HG02885 (cell line): Measurements from ENCODE around the gene PRKCA.
A peak's percentile ranks its signal among the peaks of the same experiment; 100 is the strongest.
"Not testable (repeated sequence)": the region's sequence is repeated elsewhere in the genome, so short reads cannot be mapped to it uniquely, and the experiment has no call there.

Experiments
- ATAC-seq: cut with Tn5 transposase; IDR thresholded peaks from one replicate; pipeline ENCODE4 v1.9.1; 2021; ENCODE audit warnings: mild to moderate bottlenecking; ENCODE audit not compliant: unreplicated experiment, poor library complexity

PRKCA gene

GRCh38 chr17:66714046-66715023 lies 411.9 kb downstream of the PRKCA start:
- ATAC-seq = no peak

GRCh38 chr17:66715076-66715675 lies 412.8 kb downstream of the PRKCA start:
- ATAC-seq = no peak

DNA sequence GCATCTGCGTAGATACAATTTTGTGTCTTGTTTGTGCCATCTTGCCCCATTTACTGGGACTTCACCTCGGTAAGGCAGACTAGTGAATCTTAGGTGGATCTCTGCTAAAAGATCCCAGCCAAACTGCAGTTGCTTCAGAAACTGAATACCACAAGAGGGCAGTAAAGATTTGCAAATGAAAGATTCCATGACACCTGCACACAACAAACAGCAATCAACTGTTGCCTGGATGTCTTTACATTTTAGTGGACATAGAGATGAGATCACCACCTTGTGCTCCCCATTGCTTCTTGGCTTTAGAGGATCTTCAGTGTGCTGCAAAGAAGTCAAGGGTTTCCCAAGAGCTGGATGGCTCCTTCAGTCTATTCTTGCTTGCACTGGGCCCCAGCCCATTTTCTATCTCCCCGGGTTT lies 413.3 kb downstream of the PRKCA start:
- no peak for ATAC-seq

DNA sequence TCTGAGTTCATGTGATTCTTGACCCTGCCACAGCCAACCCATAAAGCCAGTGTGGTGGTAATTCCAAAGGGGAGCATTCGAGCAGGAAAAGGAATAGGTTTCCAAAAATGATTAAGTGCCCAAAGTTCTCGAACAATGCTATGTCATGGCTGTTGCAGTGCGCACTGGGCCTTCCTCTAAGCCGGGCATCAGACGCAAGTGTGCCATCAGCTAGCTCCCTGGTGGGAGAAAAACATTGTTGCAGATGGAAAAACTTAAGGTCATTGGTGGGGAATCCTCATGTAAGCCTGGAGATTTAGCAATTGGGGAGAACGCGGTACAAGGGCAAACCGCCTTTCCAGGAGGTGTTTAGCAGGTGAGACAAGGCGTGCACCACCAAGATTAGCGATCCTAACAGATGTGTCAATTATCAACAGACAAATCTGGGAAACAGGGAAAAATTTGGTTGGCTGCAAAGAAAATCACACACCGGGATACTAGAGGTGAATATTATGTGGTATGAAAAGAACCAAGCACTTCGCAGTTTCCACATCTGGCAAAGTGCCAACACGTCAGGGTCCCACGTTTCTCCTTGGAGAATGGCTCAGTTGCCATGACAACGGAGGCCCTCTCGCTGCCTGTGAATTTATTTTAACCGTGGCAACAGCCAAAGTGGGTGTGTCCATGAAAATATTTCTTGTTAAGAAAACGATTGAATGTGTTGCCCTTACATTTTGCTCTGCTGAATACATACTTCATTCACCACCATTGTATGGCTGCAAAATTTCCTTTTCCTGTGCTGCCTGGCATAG lies 414.0 kb downstream of the PRKCA start:
- ATAC-seq = no peak

DNA sequence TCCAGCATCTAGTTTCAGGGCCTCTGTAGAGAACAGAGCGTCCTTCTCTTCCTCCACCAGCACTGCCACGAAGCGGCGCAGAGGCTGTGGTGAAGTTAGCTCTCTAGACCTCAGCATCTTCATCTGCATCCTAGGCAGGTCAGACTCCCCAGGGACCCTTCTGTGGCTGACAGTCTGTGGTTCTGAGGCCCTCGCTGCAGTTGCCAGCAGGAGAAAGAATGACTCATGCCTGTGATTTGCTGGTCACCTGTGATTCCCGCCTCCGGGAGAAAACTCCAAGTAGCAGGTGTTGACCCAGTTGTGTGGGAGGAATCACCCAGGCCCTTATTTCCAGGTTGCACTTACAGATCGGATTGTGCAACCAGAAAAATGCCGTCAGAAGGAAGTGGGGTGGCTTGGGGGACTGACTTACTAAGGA lies 415.2 kb downstream of the PRKCA start:
- peak; percentile 72 for ATAC-seq

DNA sequence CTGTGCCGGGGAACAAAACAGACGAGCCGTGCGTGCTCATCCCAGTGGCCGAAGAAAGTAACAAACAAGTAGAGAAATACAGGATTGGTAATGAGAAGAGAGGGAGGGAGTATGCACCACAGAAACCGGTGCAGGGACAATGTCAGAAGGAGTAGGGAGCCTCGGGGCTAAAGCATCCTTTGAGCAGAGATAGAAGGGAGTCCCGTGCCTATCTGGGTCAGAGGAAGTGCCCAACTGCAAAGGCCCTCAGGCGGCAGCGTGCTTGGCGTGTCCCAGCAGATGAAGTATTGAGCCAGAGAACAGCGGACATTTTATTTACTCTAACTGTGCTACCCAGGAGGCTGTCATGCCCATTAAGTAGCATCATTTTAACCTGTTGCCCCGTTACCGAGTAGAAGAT lies 417.6 kb downstream of the PRKCA start:
- no peak for ATAC-seq

DNA sequence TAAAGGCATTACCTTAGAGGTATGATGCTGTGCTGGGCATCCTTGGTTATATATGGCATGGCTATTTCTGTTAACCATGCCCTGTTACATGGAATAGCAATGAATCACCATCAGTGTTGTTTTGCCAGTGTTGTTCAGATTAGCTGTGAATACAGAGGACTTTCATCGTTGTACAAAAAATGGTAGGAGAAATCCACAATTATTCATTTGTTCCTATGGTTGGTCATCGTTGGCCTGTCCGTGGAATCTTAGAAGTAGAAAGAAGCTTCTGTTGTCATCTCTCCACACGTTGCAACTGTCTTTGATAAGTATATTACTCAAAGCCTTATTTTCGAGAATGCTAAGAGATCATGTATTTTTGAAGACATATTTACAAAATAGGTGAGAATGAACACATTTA lies 418.2 kb downstream of the PRKCA start:
- no peak for ATAC-seq

DNA sequence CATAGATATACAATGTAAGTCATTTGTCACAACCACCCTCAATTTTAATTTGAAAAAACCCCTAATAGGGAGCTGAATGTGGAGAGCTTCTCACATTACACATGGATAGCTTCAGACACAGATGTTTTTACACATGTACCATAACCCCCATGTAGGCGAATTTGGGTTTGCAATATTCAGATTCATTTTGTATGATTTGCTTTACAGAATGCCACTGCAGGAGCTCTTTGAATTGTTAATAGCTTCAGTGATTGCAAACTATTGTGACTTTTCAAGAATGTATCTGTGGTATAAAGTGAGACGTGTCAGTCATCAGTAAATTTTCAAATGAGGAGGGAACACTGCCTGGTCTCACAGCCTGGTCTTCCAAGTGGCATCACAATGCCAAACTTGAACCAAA lies 419.9 kb downstream of the PRKCA start:
- ATAC-seq = no peak

GRCh38 chr17:66724581-66725341 lies 422.3 kb downstream of the PRKCA start:
- no peak for ATAC-seq

- ATAC-seq = not testable (repeated sequence)
Observed at GRCh38 chr17:66725438-66725837, 423.0 kb downstream of the PRKCA start.

GRCh38 chr17:66725956-66726355 lies 423.5 kb downstream of the PRKCA start:
- ATAC-seq = no peak

GRCh38 chr17:66726371-66726770 lies 424.0 kb downstream of the PRKCA start:
- ATAC-seq = no peak

DNA sequence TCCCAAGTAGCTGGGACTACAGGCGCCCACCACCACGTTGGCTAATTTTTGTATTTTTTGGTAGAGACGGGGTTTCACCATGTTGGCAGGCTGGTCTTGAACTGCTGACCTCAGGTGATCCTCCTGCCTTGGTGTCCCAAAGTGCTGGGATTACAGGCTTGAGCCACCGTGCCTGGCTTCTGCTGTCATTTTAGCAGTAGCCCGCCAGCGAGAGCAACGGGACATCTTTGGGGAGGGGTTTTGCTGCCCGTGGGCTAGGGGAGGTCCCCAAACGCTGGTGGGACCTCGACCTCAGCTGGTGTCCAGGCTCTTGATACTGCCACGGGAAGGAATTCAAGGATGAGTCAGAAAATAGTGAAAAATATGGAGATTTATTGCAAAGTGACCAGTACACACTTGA lies 424.4 kb downstream of the PRKCA start:
- ATAC-seq = no peak

DNA sequence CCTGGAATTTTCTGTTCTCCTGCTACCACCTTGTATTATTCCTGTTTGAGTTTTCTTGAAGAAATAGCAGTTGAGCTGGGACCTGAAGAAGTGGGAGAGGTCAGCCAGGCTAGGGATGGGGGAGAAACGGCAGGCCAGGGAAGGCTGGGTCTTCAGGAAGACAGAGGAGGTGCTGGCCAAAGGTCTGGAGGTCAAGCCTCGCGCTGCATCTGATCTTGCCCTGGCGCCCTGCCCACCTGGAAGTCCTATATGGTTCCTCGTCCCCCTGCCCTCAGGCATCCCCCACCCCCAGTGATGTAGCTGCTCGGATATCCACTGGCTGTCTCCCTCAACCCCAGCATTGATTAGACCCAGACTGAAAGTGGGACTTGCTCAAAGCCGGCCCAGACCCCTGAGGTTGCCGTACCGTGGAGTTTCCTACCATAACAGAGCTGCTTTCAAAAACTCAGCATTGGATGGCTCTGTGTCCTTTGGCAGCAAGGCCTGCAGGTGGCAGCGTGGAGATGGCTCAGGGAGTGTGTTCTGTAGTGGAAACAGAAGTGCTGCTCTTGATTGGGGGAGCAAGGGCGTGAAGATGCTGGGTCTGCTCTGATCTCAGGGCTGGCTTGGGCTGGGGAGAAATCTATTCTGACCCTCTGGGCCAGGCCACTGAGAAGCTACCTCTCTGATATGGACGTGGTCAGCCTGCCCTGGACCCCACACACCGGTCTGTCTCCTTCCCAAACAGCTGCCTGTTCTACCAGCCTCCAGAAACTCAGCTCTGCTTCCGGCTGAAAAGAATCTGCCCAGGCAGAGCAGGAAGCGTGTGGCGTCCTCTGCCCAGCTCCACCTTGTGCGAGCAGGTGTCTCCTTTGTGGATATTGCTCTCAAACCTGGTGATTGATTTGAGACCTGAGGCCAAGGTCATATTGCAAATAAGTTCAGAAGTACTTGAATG lies 425.5 kb downstream of the PRKCA start:
- peak; percentile 50 for ATAC-seq

GRCh38 chr17:66730461-66730923 lies 428.1 kb downstream of the PRKCA start:
- no peak for ATAC-seq

DNA sequence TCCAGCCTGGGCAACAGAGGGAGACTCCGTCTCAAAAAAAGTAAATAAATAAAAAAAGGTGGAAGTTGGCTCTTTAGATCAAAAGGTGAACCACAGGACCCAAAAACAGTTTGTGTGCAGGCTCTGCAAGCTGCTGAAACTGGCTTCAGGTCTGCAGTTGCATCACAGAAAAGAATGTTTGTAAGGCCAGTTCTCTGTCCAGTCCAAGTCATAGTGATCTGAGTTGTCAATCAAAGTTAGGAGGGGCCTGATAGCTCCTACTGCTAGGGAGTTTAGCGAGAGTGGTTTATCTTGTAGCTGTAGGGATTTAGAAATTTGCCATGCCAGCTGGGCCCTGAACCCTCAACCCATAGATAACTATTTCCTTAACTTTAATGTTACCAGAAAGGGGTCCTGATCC lies 431.3 kb downstream of the PRKCA start:
- ATAC-seq = no peak

DNA sequence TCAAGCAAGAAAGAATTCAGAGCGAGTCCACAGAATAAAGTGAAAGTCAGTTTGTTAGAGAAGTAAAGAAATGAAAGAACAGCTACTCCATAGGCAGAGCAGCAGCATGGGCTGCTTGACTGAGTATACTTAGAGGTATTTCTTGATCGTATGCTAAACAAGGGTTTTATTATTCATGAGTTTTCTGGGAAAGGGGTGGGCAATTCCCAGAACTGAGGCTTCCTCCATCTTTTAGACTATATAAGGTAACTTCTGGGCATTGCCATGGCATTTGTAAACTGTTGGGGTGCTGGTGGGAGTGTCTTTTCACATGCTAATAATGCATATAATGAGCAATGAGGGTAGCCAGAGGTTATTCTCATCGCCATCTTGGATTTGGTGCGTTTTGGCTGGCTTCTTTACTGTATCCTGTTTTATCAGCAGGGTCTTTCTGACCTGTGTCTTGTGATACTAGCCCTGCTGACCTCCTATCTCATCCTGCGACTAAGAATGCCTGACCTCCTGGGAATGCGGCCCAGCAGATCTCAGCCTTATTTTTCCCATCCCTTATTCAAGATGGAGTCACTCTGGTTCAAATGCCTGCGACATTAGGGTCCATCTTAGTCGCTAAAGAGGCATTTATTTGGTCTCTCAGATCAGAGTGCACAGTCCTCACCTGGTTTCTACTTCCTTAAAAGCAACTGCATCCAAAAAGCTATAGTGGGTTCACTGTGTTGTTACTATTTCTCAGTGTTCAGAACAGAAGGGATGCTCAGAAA lies 432.0 kb downstream of the PRKCA start:
- no peak for ATAC-seq

DNA sequence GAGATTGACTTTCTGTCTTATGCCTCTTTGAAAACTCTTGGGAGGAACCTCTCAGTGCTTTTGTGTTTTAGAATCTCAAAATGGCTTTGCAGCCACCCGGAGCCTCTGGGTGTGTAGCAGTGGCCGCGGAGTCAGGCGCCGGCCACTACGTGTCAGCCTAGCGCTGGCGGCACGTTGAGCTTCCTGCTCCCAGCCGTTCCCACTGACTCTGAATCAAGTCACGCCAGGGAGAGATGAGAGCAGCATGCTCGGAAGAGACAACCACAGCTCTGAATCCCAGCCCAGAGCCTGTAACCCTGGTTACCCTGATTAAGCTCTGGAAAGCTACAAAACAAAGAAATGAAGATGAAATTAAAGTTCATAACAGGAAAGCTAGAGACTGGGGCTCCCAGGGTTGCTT lies 435.1 kb downstream of the PRKCA start:
- ATAC-seq = no peak
